Suppressor macrophage (primary cell): ENCODE results near the gene KCNC3.
"Not testable (repeated sequence)": the region's sequence is repeated elsewhere in the genome, so short reads cannot be mapped to it uniquely, and the experiment has no call there.

Experiments
- DNase-seq, 4 experiments: peaks; one replicate each; pipeline ENCODE4 v3.0.0-alpha.2; 2020 to 2022

The KCNC3 gene

DNA sequence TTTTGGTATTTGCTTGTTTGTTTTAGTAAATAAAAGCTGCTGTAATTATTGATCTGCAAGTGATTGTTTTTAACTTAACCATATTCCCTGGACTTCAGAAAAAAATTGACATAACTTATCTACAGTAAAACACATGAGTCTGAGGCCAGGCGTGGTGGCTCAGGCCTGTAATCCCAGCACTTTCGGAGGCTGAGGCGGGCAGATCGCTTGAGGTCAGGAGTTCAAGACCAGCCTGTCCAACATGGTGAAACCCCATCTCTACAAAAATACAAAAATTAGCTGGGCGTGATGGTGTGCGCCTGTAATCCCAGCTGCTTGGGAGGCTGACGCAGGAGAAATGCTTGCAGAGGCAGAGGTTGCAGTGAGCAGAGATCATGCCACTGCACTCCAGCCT lies 24.3 kb upstream of the KCNC3 start:
- not testable (repeated sequence) for DNase-seq

DNA sequence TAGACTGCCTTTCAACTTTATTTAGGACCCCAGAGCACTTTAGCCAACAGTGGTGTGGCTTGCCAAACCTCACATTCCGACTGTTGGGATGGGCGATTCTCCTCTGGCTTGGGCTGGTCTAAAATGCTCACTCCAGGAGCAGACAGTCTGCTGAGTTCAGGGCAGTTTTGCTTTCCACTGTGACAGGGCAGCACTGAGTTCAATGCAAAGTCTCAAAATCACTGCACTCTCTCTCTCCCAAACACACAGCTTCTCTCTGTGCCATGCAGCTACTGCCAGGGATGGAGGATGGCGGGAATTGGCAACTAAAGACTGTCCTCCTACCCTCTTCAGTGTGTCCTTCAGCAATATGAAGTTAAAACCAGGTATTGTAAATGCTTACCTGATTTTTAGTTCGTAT lies 23.1 kb upstream of the KCNC3 start:
- DNase-seq, result no peak

GRCh38 chr19:50349277-50350057 lies 20.3 kb upstream of the KCNC3 start:
- peak in 1 of 4 experiments; percentile 13 for DNase-seq

GRCh38 chr19:50347089-50347581 lies 18.0 kb upstream of the KCNC3 start:
- DNase-seq, result peak in 2 of 4 experiments; percentile 13 to 22

DNA sequence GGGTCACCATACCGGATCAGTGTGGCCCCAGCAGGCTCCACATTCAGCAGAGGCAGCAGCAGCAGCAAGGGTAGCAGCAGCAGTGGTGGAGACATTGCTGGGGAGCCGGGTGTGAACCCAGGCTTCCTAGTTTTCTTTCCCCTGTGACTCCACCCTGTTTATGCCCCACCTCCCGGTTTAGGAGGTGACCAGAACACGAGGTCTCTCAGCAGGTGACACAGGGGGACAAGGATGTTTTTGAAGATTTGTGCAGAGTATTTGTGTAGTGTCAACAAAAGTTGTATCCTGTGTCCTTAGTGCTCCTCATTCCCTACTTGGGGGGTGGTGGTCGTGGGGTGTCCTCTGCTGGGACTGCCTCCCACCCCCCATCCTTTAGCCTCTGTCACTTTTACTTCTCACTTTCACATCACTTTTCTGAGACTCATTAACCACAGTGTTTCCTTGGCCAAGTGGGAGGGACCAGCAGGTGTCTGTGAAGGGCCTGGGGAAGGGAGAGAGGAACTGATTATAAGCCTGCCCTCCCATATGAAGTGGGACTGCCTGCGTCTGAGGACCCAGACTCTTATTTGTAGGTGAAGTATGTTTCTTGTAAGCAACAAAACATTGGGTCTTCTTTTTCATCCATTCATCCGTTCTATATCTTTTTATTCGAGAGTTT lies 15.6 kb upstream of the KCNC3 start:
- DNase-seq, result peak in 3 of 4 experiments; percentile 21 to 46 (median 30)

DNA sequence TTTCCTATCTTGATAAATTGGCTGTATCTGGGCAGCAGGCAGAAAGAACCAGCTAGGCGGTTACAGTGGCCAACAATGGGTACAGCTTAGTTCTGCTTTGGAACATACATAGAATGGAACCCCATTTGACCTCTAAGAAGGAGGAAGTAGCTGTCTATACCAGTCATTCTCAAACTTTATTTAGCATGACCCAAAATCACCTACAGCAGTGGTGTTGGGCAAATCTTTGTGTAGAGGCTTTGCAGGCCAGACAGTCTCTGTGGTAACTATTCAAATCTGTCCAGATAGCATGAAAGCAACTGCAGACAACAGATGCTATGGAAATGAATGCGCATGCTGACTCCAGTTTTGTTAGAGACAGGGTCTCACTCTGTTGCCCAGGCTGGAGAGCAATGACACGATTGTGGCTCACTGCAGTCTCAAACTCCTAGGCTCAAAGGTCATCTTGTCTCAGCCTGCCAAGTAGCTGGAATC lies 12.0 kb upstream of the KCNC3 start:
- peak; percentile 68 to 92 (median 85) for DNase-seq

GRCh38 chr19:50340331-50340730 lies 11.2 kb upstream of the KCNC3 start:
- DNase-seq, result peak in 3 of 4 experiments; percentile 49 to 59 (median 56)

- DNase-seq, result peak in 3 of 4 experiments; percentile 65 to 67 (median 66)
These were observed 7.9 kb upstream of the KCNC3 start for GRCh38 chr19:50337031-50337430.

GRCh38 chr19:50334741-50335421 lies 5.7 kb upstream of the KCNC3 start:
- no peak for DNase-seq

GRCh38 chr19:50333737-50334617 lies 4.8 kb upstream of the KCNC3 start:
- DNase-seq, result peak; percentile 87 to 96 (median 92)

DNA sequence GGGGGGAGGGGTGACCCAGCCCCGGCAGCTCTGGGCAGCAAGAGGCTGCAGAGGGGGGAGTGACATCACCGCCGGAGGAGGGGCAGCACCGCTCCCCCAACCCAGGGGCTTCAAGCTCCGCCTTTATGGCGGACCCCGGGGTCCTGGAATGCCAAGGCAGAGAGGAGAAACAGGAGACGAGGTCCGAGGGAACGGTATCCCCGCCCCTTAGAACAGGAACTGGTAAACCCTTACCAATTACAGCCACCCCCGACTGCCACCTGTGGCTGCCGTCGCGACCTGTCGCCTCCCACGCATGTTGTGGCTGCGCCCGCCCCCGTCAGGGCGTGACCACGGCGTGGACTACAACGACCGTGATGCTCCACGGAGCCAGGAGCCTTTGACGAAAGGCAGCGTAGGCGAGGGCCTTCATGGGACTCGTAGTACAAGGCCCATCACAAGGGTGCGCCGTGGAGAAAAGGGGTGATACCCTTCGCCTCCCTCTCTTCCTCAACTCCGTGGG lies 4.1 kb upstream of the KCNC3 start:
- peak; percentile 94 to 97 (median 96) for DNase-seq

DNA sequence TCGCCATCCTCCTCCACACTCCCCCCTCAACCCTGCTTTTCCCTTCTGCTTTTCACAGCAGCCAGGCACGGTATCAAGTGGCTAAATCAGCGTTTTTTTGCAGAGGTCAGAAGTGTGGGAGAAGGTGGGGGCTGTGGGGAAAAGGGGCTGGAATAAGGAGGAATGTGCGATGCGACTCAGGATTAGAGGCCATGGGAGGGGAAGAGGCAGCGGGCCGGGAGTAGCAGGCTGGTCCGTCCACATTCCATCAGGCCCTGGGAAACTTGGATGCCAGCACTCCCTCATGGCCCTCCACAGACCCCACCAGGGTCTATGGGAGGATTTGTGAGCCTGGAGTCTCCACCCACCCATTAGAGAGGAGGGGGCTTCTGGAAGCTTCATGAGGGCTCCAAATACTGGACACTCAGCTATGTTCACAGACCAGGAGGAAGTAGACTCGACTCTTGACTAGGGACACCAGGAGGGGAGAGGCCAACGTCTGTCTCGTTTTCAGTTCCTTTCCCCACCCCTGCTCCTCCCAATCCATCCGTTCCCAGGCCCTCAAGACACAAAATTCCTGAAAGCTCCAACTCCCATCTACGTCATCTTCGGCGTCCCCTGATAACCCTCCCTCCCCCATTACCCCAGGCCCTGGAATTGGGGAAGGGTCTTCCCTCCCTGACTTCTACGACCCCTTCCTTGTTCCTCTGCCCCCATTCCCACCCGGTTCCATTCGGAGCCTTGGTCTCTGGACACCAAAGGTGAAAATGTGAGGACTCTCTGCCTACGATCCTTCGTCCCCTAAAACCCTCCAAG lies 3.3 kb upstream of the KCNC3 start:
- DNase-seq, result peak in 3 of 4 experiments; percentile 51 to 66 (median 65)

GRCh38 chr19:50331994-50332243 lies 2.7 kb upstream of the KCNC3 start:
- no peak for DNase-seq

DNA sequence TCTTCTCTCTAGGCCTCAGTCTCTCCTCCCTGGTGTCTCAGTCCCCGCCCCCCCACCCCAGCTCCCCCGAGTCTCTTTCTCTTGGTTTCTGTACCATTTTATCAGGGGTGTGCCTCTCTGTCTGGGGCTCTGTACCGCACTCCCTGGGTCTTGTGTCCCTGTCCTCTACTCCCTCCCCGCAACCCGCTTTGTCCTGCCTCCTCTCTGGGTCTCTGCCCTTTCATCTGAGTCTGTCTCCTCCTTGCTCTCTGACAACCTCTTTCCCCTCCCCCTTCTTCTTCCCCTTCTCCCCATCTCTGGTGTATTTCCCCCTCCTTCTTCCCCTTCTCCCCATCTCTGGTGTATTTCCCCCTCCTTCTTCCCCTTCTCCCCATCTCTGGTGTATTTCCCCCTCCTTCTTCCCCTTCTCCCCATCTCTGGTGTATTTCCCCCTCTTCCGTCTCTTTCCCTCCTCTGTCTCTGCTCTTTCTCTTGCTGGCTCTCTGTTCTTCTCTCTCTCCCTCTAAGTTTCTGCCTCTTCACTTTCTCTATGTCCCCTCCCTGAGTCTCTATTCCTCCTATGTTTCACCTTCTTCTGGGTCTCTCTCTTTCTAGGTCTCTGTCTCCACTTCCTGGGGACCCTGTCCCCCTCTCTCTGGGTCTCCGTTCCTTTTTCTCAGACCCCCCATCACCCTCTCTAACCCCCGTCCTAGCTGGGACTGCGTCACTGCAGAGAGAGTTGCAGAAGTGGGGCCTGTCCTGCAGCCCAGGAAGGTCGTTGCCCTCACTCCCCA lies 2.2 kb upstream of the KCNC3 start:
- peak in 3 of 4 experiments; percentile 41 to 50 (median 45) for DNase-seq

GRCh38 chr19:50330365-50331078 lies 1.3 kb upstream of the KCNC3 start:
- DNase-seq, result peak; percentile 84 to 95 (median 92)

DNA sequence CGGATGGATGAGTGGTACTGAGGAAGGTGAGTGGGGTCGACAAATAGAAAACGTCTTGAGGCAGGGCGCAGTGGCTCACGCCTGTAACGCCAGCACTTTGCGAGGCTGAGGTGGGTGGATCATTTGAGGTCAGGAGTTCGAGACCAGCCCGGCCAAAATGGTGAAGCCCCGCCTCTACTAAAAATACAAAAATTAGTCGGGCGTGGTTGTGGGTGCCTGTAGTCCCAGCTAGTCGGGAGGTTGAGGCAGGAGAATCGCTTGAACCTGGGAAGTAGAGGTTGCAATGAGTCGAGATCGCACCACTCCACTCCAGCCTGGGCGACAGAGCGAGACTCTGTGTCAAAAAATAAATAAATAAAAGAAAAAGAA lies 733 bp upstream of the KCNC3 start:
- not testable (repeated sequence) for DNase-seq

DNA sequence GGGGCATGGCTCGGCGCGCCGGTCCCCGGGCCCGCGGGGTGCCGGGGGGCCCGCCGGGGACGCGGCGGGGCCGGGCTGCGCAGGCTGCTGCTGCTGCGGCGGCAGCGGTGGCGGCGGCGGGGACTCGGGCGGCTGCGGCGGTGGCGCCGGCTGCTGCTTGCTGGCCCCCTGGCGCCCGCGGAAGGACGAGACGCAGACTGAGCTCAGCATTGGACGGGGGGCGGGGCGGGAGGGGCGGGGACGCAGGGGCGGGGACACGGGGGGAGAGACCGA lies 368 bp downstream of the KCNC3 start:
- no peak for DNase-seq

DNA sequence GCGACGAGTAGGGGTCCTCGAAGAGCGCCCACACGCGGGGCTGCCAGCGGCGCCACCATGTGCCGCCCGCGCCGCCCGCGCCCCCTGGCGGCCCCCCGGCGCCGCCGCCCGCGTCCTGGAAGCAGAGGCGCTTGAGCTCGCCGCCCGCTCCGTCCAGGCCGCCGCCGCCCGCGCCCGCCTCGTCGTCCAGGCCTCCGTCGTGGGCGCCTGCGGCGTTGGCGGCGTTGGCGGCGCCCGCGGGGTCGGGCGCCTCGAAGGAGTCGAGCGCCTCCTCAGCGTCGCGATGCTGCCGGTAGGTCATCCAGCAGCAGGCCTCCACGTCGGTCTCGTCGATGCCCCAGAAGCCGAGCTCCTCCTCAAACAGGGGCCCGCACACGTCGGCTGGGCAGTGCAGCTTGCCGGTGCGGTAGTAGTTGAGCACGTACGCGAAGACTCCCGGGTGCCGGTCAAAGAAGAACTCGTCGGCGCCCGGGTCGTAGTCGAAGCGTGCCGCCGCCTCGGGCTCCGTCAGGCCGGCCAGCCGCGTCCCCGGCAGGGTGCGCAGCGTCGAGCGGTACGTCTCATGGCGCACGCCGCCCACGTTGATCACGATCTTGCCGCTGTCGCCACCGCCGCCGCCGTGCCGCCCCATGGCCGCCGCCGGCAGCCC lies 829 bp downstream of the KCNC3 start:
- peak; percentile 74 to 90 (median 82) for DNase-seq

DNA sequence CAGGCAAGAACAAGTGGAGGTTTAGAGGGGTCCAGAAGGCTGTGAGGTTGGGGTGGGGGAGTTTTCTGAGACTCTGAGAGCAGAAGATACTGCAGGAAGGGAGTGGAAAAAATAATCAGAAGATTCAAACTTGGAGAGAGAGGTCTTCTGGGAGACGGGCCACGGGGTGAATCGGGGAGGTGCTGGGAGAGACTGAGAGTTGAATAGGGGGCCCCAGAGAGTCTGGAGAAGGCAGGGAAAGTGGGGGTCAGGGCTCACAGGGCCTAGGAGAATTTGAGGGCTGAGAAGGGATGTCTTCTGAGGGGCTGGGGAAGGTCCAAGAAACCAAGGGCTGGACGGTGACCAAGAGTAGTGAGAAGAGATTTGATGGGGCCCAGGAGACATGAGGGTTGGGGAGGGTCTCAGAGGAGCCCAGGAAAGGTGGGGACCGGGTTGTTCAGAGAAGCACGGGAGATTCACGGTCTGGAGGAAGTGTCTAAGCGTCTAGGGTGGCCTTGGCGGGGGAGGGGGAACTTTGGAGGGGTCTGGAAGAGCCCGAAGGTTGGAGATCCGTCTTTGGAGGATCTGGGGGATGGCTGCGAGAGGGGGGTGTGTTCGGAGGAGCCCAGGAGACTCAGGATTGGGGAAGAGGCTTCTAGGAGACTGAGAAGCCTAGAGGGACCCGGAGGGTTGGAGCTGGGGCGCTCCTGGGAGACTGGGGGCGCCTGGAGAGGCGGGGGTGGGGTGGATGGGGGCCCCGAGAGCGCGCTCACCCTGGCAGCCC lies 1.5 kb downstream of the KCNC3 start:
- no peak for DNase-seq
